ENCODE results near the gene CBR3. TPM values are rescaled to one million over a fixed set of nuclear protein-coding genes. Genes with fewer than 3 reads are reported as not detected.

Gene CBR3
- total RNA-seq, 4 donors from 2014 or later, result 0.80 to 2.9 (median 1.8) TPM

DNA sequence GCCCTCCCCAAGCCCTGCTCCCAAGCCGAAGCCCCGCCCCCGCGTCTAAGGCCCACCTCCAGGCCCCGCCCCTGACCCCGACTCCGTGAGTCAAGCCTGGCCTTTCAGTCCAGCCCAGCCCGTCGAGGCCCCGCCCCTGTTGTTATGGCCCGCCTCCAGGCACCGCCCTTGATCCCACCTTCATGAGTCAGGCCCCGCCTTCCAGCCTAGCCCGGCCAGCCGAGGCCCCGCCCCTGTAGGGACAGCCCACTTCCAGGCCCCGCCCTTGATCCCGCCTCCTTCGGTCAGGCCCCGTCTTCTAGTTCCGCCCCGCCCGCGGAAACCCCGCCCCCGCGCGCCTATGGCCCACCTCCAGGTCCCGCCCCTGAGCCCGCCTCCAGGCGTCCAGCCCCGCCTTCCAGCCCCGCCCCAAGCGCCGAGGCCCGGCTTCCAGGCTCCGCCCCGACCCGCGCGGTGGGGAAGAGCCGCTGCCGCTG is 21.5 kb downstream of the CBR3 start:
- TF ChIP-seq, protein P1, sequence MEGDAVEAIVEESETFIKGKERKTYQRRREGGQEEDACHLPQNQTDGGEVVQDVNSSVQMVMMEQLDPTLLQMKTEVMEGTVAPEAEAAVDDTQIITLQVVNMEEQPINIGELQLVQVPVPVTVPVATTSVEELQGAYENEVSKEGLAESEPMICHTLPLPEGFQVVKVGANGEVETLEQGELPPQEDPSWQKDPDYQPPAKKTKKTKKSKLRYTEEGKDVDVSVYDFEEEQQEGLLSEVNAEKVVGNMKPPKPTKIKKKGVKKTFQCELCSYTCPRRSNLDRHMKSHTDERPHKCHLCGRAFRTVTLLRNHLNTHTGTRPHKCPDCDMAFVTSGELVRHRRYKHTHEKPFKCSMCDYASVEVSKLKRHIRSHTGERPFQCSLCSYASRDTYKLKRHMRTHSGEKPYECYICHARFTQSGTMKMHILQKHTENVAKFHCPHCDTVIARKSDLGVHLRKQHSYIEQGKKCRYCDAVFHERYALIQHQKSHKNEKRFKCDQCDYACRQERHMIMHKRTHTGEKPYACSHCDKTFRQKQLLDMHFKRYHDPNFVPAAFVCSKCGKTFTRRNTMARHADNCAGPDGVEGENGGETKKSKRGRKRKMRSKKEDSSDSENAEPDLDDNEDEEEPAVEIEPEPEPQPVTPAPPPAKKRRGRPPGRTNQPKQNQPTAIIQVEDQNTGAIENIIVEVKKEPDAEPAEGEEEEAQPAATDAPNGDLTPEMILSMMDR (IDR thresholded peaks at IDR 0.05 in 4 of 5, conservative IDR thresholded peaks at IDR 0.05 in 1 of 5), result no peak
- TF ChIP-seq POLR2A (IDR thresholded peaks at IDR 0.05), result no peak
- peak; percentile 81 to 83 for ATAC-seq
- in situ Hi-C loops (cut with MboI; ENCODE audit: low sequenced_read_pairs in 4 of 4) (loop anchor here in 1 of 4 donors (10.0 kb wide), 1 partner anchor 168 kb away; the partner anchor contains the start of gene MORC3), intact Hi-C loops (cut with DNase I; ENCODE audit: low total_unique reads) (loop anchor here (1.0 to 2.0 kb wide), 4 partner anchors 32 to 164 kb away; partner anchors contain the start of gene MORC3)
- Histone ChIP-seq H3K4me3 (peak overlapping the region; percentile 73 to 99 (median 82)), H3K9me3 (no peaks in the 10 kb centered on the region), H3K36me3 (no peaks in the 10 kb centered on the region), H3K4me1 (peaks cover 15 to 17% of the 10 kb centered on the region in 2 donors), H3K27ac (peak overlapping the region; percentile 87 to 96 (median 91)), H3K27me3 (no peaks in the 10 kb centered on the region)
- peak; percentile 99 for DNase-seq

DNA sequence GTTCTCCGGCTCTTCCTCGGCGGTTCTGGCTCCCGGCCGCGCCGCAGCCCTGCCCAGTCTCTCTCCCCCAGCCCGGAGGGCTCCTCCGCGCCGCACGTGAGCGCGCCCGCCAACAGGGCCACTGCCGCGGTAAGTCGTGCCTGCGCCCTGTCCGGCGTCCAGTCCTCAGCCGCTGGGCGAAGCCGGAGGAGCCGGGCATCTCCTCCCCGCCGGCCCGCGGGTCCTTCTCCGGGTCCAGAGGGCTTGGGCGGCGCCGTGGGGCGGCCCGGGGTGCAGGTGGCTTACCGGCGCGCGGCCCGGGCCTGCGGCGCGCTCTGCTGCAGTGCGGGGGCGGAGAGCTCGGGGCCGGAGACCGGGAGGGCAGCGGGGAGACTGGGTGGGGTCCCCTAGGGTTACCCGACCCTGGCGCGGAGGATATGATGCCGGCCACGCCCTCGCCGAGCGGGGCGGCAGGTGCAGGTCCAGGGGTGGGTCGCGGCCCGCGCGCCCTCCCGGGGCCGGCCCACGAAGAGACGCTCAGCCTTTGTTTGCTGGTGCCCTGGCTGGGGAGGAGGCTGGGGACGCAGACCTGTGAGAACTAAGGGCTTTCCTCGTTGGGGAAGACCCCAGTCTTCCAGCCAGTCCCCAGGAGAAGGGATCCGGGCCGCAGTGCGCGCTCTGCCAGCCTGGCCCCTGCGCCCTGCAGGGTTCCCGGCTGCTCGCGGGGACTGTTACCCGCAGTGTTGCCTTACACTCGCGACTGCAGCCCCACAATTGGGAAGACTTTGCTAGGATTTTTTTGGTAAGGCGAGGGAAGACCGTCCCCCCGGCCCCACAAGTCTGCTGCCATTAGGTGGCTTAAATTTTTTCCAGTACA is 22.2 kb downstream of the CBR3 start, which contains the start of gene DOP1B:
DOP1B (plus strand) TSS at position 10 of the 856 bp plus-strand sequence. CDS start 7,910 bp downstream, outside the sequence.
- Histone ChIP-seq H3K27ac (peak within 1 kb of the TSS; percentile 87 to 96 (median 91)), H3K4me1 (peaks cover 15 to 17% of the 10 kb centered on the region in 2 donors), H3K4me3 (peak within 1 kb of the TSS; percentile 73 to 99 (median 82)), H3K36me3 (no peaks in the 10 kb centered on the region), H3K9me3 (no peaks in the 10 kb centered on the region), H3K27me3 (no peaks in the 10 kb centered on the region)
- TF ChIP-seq, protein P1 (IDR thresholded peaks at IDR 0.05 in 4 of 5, conservative IDR thresholded peaks at IDR 0.05 in 1 of 5), result no peak
- TF ChIP-seq POLR2A (IDR thresholded peaks at IDR 0.05), result peak; percentile 53 to 67
- in situ Hi-C loops (cut with MboI; ENCODE audit: low sequenced_read_pairs in 4 of 4) (loop anchor here in 1 of 4 donors (10.0 kb wide), 1 partner anchor 168 kb away; the partner anchor contains the start of gene MORC3), intact Hi-C loops (cut with DNase I; ENCODE audit: low total_unique reads) (loop anchor here (1.0 to 2.0 kb wide), 4 partner anchors 32 to 163 kb away; partner anchors contain the start of gene MORC3)
- DNase-seq, result no peak
- ATAC-seq, result peak; percentile 34 to 38

- TF ChIP-seq, protein P1 (IDR thresholded peaks at IDR 0.05 in 4 of 5, conservative IDR thresholded peaks at IDR 0.05 in 1 of 5), result no peak
- no peak for TF ChIP-seq POLR2A (IDR thresholded peaks at IDR 0.05)
- intact Hi-C loops (cut with DNase I; ENCODE audit: low total_unique reads) (no loop called here), in situ Hi-C loops (cut with MboI; ENCODE audit: low sequenced_read_pairs in 4 of 4) (loop anchor here in 1 of 4 donors (10.0 kb wide), 1 partner anchor 165 kb away; the partner anchor contains the start of gene MORC3)
- peaks cover 15 to 17% of the 10 kb centered on the region in 2 donors for H3K4me1 ChIP-seq
- no peaks in the 10 kb centered on the region for H3K36me3 ChIP-seq
- no peak overlapping the region for H3K4me3 ChIP-seq
- DNase-seq (no peak), ATAC-seq (no peak)
- no peak overlapping the region for H3K27ac ChIP-seq
- H3K9me3 ChIP-seq, result no peaks in the 10 kb centered on the region
- no peaks in the 10 kb centered on the region for H3K27me3 ChIP-seq
These were observed 24.6 kb downstream of the CBR3 start for GRCh38 chr21:36159356-36159921.

- no peaks in the 10 kb centered on the region for H3K36me3 ChIP-seq
- in situ Hi-C loops (cut with MboI; ENCODE audit: low sequenced_read_pairs in 4 of 4), result no loop called here
These were observed 25.9 kb downstream of the CBR3 start for GRCh38 chr21:36160850-36161178.

More at GRCh38 chr21:36160850-36161178, 25.9 kb downstream of the CBR3 start:
- no peak overlapping the region for H3K4me3 ChIP-seq
- H3K27me3 ChIP-seq, result no peaks in the 10 kb centered on the region
- ATAC-seq (no peak), DNase-seq (no peak)
- no peak overlapping the region for H3K27ac ChIP-seq
- peaks cover 7 to 9% of the 10 kb centered on the region in 2 donors for H3K4me1 ChIP-seq
- intact Hi-C loops (cut with DNase I; ENCODE audit: low total_unique reads), result no loop called here
- no peak for TF ChIP-seq POLR2A (IDR thresholded peaks at IDR 0.05)
- TF ChIP-seq, protein P1 (IDR thresholded peaks at IDR 0.05 in 4 of 5, conservative IDR thresholded peaks at IDR 0.05 in 1 of 5), result no peak
- H3K9me3 ChIP-seq, result no peaks in the 10 kb centered on the region
